Measurements from ENCODE around the gene NNAT.

NNAT gene

DNA sequence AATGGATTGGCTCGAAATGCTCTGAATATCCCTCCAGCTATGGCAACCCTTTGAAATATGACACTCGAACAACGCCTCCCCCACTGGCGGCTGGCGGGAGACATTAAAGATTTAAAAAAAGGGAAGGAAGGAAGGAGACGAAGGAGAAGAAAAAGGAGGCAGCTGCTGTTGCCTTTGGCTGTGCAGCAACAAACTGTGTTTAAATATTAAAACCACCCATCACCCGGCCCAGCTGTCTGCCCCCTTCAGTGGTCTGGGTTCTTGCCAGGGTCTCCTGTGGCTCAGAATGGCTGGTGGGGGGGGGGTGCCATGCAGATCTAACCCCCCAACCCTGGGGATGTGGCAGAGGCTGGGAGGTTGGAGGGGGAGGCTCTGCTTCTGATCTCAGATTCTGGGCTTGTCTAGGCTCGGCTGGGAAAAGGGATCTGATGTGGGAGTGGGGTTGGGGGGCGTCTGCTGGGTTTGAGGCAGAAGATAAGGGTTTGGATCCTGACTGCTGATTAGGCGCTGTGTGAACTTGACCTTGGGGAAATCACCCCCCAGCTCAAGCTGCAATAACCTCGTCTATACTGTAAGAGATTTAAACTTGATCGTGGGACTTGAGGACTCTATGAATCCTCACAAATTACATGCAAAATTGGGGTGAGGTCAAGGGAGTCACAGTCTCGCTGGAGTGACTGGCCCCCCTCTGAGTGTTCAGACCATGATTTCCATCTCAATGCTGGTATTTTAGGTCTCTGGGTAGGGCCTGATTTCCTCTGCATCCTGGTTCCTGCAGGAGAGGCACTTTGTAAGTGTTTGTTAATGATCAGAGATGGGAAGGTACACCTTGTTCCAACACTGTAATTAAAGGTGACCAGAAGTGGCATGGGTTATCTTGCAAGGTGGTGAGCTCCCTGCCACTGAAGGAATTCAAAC, 46.9 kb downstream of the NNAT start:
- no peak for DNase-seq

DNA sequence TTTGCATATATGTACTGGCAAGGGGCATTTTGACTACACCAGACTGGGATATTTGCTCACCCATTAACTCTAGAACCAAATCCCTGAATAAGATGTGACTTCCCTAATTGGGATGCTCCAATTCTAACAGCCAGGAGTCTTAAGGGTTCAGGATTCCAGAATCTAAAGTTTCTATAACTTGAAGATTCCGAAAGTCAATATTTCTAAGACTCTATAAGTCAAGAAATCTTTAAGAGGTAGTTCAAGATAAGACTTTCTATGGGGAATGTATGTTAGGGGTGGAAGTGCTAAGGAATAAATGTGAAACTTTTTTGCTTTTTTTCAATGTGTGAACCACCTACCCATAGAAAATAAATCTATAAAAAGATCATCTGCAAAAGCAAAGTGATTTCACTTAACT, 49.4 kb downstream of the NNAT start:
- DNase-seq, result no peak

DNA sequence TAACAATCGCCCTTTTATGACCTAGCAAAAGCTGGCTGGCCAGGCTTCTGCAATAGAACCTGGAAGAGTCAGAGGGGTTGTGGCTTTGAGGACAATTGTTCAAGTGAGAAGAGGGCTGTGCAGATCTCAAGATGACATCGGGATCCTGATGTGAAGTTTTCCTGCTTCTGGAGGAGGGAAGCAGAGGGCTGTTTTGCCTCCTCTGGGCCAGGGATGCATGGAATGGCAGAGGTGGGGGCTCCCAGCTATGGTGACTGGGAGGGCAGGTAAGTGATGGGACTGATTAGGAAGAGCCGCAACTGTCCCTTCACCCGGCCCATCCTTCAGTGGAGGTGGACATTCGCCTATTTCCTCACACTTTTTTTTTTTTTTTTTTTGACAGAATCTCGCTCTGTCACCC, 50.0 kb downstream of the NNAT start:
- no peak for DNase-seq

Data from midbrain (tissue), 1 donor.